Osteocyte (in vitro differentiated cells): Measurements from ENCODE around the gene CDK5. TPM values are rescaled to one million over a fixed set of nuclear protein-coding genes. Genes with fewer than 3 reads are reported as not detected.

Experiments
- DNase-seq: peaks from one replicate; pipeline ENCODE4 v3.0.0; 2021; ENCODE audit warnings: mixed read lengths; ENCODE audit not compliant: unreplicated experiment; ENCODE audit errors: extremely low spot score
- H3K27ac Mint-ChIP-seq: one replicate; pipeline ENCODE4 v1.8.0; 2021; ENCODE audit warnings: mild to moderate bottlenecking, mixed read lengths; ENCODE audit not compliant: unreplicated experiment
- H3K27me3 Mint-ChIP-seq: one replicate; pipeline ENCODE4 v1.8.0; 2021; ENCODE audit warnings: mixed read lengths; ENCODE audit not compliant: unreplicated experiment
- H3K36me3 Mint-ChIP-seq: one replicate; pipeline ENCODE4 v1.8.0; 2021; ENCODE audit warnings: mixed read lengths; ENCODE audit not compliant: unreplicated experiment
- H3K4me1 Mint-ChIP-seq: one replicate; pipeline ENCODE4 v1.8.0; 2021; ENCODE audit warnings: mixed read lengths; ENCODE audit not compliant: unreplicated experiment
- H3K4me3 Mint-ChIP-seq: one replicate; pipeline ENCODE4 v1.8.0; 2021; ENCODE audit warnings: mild to moderate bottlenecking, moderate library complexity, mixed read lengths; ENCODE audit not compliant: unreplicated experiment
- H3K9me3 Mint-ChIP-seq: one replicate; pipeline ENCODE4 v1.8.0; 2021; ENCODE audit warnings: mixed read lengths; ENCODE audit not compliant: unreplicated experiment
- total RNA-seq: library from RNA; stranded (reverse); gene quantifications from 2 replicates; pipeline ENCODE4 v1.2.1, GENCODE V29; 2021
- TF ChIP-seq, protein P1 (sequence below): fragments of 200-600 bp; sonication (generic); IDR thresholded peaks from 2 replicates; pipeline ENCODE4 v1.5.0; 2021; ENCODE audit warnings: antibody characterized with exemption, mild to moderate bottlenecking, moderate library complexity

Gene CDK5
- total RNA-seq, 1 donor from 2014 or later, result 18.8 TPM

DNA sequence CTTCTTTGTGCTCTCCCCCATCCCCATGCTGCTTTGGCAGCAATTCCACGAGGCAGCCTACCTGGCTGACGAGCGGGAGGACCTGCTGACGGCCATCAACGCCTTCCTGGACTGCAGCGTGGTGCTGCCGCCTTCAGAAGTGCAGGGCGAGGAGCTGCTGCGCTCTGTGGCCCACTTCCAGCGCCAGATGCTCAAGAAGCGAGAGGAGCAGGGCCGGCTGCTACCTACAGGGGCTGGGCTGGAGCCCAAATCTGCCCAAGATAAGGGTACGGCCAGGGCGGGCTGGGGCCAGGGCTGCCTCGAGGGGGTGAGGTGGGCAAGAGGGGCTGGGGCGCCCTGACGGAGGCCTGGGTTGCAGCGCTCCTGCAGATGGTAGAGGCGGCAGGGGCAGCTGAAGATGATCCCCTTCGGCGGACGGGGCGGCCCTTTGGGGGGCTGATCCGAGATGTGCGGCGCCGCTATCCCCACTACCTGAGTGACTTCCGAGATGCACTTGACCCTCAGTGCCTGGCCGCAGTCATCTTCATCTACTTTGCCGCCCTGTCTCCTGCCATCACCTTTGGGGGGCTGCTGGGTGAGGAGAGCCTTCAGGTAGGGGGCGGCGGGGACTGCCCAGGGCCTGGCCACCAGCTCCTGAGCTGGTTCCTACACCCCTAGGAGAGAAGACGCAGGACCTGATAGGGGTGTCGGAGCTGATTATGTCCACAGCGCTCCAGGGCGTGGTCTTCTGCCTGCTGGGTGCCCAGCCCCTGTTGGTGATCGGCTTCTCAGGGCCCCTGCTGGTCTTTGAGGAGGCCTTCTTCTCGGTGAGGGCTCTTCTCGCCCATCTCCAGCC lies 13.6 kb upstream of the CDK5 start:
- Mint-ChIP-seq H3K27ac (no peak overlapping the region), H3K27me3 (no peaks in the 10 kb centered on the region), H3K4me3 (no peak overlapping the region), H3K36me3 (peaks cover 30% of the 10 kb centered on the region), H3K9me3 (no peaks in the 10 kb centered on the region), H3K4me1 (peaks cover 7% of the 10 kb centered on the region)
- TF ChIP-seq, protein P1, sequence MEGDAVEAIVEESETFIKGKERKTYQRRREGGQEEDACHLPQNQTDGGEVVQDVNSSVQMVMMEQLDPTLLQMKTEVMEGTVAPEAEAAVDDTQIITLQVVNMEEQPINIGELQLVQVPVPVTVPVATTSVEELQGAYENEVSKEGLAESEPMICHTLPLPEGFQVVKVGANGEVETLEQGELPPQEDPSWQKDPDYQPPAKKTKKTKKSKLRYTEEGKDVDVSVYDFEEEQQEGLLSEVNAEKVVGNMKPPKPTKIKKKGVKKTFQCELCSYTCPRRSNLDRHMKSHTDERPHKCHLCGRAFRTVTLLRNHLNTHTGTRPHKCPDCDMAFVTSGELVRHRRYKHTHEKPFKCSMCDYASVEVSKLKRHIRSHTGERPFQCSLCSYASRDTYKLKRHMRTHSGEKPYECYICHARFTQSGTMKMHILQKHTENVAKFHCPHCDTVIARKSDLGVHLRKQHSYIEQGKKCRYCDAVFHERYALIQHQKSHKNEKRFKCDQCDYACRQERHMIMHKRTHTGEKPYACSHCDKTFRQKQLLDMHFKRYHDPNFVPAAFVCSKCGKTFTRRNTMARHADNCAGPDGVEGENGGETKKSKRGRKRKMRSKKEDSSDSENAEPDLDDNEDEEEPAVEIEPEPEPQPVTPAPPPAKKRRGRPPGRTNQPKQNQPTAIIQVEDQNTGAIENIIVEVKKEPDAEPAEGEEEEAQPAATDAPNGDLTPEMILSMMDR, result no peak
- no peak for DNase-seq

DNA sequence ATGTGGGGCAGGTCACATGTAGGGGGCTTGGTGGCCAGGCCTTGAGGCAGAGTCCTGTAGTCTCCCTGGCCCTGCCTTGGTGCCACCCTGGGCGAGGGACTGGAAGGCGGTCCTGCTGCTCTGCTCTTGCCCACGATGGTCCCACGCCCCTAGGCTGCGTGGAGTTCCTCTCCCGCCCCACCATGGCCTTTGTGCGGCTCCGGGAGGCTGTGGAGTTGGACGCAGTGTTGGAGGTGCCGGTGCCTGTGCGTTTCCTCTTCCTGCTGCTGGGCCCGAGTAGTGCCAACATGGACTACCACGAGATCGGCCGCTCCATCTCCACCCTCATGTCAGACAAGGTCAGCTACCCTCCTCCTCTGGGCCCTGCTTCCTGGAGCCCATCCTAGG lies 12.9 kb upstream of the CDK5 start:
- H3K27me3 Mint-ChIP-seq, result no peaks in the 10 kb centered on the region
- DNase-seq, result no peak
- H3K4me3 Mint-ChIP-seq, result no peak overlapping the region
- peaks cover 7% of the 10 kb centered on the region for H3K4me1 Mint-ChIP-seq
- peaks cover 25% of the 10 kb centered on the region for H3K36me3 Mint-ChIP-seq
- no peak overlapping the region for H3K27ac Mint-ChIP-seq
- H3K9me3 Mint-ChIP-seq, result no peaks in the 10 kb centered on the region
- TF ChIP-seq, protein P1, result no peak

DNA sequence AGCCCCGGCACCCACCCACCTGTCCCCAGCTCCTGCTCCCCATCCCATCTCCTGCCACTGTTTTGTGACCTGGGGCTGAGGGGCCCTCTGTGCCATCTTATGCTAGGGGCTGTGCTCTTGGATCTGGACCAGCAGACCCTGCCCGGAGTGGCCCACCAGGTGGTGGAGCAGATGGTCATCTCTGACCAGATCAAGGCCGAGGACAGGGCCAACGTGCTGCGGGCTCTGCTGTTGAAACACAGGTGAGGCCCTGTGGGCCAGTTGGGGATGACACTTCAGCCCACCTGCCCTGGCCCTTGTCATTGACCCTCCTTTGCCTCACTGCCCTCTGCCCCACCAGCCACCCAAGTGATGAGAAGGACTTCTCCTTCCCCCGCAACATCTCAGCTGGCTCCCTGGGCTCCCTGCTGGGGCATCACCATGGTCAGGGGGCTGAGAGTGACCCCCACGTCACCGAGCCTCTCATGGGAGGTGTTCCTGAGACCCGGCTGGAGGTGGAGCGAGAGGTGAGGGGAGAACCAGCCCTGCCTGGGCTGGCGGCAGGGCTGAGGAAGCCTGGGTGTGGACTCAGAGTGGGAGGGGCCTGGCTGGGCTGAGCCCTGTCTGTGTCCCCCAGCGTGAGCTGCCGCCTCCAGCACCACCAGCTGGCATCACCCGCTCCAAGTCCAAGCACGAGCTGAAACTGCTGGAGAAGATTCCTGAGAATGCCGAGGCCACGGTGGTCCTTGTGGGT lies 12.3 kb upstream of the CDK5 start:
- Mint-ChIP-seq H3K27me3 (no peaks in the 10 kb centered on the region), H3K27ac (no peak overlapping the region), H3K4me1 (peaks cover 7% of the 10 kb centered on the region), H3K9me3 (no peaks in the 10 kb centered on the region), H3K4me3 (no peak overlapping the region), H3K36me3 (peaks cover 27% of the 10 kb centered on the region)
- TF ChIP-seq, protein P1, result no peak
- no peak for DNase-seq

DNA sequence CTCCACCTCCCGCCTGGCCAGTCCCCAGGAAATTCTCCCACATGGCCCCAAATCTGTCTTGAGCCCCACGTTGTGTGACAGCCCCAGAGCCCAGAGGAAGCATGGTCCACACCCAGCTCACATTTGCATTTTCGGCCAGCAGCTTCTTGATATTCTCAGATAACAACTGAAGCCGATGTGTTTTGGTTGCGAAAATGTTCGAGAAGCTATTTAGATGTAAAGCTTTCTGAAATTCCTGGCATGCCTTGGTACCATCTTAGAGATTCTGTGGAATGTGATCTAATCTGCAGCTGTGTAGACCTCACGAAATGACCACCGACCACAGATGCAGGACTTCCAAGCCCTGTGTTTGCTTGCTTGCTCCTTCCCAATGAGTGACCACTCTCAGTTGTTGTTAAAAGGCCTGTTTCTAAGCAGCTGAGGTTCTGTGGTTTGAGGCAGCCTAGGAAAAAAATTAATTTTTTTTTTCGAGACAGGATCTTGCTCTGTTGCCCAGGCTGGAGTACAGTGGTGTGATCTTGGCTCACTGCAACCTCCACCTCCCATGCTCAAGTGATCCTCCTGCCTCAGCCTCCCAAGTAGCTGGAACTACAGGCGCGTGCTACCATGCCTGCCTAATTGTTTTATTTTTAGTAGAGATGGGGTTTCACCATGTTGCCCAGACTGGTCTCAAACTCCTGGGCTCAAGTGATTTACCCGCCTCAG lies 10.5 kb upstream of the CDK5 start:
- Mint-ChIP-seq H3K27me3 (no peaks in the 10 kb centered on the region), H3K36me3 (peaks cover 23% of the 10 kb centered on the region), H3K27ac (peak overlapping the region; percentile 18), H3K4me3 (no peak overlapping the region), H3K4me1 (peaks cover 12% of the 10 kb centered on the region), H3K9me3 (no peaks in the 10 kb centered on the region)
- TF ChIP-seq, protein P1, result no peak
- no peak for DNase-seq
